NCI-H1105 (cell line): ENCODE results near the gene SPEF2.
A peak's percentile ranks its signal among the peaks of the same experiment; 100 is the strongest.

ENCODE experiments used
- DNase-seq: peaks from one replicate; lab custom pipeline; 2025; lab: John Stamatoyannopoulos, UW

The SPEF2 gene

DNA sequence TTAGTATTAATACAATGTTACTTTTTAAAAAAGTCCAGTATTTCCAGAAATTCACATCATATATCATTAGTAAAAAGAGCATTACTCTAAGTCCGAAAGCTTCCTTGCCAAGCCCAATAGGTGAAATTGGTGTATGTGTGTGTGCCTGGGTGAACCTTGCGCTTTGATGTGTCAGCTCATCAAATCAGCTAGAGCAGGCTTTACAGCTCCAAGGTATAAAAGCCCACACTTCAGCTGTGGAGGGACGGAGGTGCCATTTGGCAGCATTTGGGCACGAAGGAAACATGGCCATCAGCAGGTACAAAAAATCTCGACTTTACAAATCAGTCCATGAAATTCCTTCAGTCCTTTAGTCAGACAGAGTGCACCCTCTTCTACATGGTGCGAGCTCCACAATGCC, 162.6 kb downstream of the SPEF2 start:
- DNase-seq: no peak

DNA sequence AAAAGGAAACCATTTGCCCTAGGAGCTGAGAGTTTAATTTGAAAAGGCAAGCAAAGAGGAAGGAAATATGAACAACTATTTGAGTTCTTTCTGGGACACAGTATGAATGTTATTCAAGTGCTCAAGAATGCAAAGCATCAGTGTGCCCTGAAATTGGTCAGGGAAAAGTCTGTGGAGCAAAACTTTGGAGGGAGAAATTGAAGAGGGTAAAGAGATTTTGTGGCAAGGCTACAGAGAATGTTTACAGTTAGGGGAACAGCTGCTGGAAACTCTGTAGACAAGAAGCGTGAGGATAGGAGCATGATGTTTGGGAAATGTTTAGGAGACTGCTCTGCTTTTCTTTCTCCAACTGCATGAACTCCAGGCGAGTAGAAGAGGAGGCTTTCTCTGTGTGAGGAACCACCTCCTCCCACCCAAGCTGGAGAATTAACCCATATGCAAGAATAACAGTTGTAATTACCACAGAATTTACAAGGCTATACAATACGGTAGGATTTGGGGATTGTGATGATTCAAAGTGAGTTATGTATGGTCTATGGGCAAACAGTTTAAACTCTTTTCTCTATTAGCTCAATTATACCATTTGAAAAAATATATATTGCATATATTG, 163.6 kb downstream of the SPEF2 start:
- no peak for DNase-seq

DNA sequence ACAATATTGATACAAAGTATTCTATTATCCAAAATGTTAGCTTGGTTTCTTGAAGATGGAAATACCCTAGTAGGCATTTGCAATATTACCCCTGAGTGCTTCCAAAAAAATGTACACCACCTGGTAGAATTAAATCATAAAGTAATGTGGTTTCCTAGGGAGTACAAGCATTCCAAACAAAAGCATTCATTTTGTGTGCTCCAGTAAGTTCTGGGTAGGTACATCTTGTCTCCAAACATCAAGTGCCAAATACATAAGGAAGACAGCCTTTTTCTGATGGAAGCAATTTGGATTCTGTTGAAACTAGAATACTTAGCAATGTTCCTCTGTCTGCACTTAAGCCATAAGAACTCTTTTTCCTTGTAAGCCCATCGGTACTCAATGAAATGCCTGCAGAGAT, 165.9 kb downstream of the SPEF2 start:
- DNase-seq: no peak

GRCh38 chr5:35785601-35786085, 168.0 kb downstream of the SPEF2 start:
- DNase-seq: no peak

- DNase-seq: no peak
Observed at GRCh38 chr5:35788724-35789123, 171.1 kb downstream of the SPEF2 start.

DNA sequence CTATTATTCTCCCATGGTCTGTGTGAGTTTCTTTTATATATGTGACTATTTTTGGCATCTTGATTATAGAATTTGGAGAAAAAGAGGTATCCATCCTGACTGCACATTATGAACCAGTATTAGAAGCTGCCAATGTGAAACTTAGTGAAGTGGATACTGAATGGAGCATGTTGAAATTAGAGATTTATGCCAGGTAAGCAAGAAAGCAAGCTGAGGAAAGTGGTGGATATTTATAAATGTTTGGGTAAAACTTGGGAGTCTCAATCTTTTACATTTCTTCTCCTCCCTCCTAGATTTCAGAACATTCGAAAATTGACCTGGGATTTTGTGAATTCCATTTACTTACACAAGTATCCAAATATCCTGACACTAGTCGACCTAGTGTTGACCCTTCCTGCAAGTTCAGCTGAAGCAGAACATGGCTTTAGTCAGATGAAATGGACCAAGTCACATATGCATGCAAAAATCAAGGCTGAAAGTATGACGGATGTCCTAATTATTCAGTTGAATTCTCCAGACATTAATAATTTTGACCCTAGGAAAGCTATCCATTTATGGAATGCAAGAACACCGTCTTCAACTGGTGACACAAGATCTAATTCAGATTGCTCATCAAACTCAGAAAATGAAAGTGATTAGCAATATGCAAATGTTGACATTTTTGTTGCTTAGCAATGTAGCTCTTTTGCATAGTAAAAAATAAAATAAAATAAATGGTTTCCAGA, 172.2 kb downstream of the SPEF2 start:
- no peak for DNase-seq

- no peak for DNase-seq
Observed at GRCh38 chr5:35790457-35790822, 172.8 kb downstream of the SPEF2 start.

DNA sequence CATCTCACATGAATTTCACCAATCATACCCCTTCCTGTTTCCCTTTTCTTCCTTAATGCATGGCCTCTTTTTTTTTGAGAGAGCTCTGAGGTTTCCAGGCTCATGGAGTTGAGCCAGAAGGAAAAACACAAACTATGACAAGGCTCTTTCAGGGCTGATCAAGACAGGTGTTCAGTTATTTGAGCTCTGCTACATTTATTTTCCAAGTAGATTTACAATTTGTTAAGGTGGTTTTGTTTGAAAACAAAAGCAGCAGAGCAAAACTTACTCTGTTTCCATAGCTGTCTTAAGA, 176.6 kb downstream of the SPEF2 start:
- no peak for DNase-seq

DNA sequence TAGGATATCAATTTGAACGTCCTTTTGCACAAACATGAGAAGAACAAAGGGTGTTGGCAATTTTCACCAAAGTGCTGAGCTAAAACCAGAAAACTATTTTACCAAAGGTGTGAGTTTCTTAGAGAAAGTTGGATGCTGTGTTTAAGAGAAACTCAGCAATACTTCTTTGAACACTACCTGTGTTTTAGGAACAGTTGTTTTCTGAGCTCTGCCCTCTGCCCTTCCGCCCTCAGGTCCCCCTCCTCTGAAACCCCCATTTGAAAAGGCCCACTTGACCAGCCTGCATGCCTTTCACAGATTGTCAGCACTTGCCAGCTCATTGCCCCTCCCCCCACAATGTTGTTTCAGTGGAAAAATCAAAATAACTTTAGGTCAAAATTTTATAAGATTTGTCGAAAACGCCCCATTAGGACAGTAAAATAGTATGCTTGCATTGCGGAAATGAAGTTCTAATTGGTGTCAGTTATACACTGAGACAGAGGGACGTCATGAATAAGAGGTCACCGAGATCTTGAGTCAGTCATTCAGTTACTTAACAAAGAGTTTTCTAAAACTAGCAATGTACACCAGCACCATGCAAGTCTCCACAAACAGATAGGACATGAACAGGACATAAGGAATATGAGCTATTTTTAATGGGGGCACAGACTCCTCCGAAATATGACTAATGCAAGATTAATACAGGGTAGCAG, 177.2 kb downstream of the SPEF2 start:
- DNase-seq: no peak

DNA sequence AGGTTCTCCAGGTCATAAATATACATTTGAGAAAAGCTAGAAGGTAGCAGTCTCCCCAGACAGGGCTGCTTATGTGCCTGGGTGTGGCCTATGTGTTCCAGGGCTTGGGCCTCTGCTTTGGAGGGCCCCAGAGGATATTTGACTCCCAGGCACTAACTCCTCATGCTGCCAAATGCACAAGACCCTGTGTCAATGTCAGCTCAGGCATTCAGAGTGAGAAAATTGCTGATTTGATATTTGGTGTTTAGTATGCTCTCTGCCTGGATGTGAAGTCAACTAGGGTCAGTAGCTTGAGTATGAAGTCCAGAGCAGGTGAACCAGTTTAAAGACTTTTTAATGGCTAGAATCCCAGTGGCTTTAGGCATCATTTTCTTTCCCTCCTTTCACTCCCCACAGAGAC, 181.5 kb downstream of the SPEF2 start:
- no peak for DNase-seq

GRCh38 chr5:35799753-35800152, 182.1 kb downstream of the SPEF2 start:
- no peak for DNase-seq

GRCh38 chr5:35803191-35803651, 185.6 kb downstream of the SPEF2 start:
- peak; percentile 91 for DNase-seq

- DNase-seq: peak; percentile 85
Observed at GRCh38 chr5:35804201-35804653, 186.6 kb downstream of the SPEF2 start.

DNA sequence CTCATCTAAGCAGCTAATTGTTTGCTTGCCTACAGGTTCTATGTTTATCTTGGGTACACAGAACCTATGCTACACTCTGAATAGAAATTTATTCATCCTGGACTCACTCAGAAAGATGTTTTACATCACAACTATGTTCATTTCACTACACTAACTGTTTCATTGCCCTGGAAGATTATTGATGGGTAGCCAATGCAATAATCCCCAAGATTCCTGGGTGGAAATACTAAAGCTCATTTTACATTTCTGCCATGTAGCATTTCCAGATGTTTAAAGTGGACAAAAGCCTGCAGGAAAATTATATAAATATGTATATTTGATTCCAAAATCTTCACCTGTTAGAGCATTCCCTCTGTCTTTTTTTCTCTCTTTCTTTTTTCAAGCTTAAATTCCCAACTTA, 187.2 kb downstream of the SPEF2 start:
- no peak for DNase-seq

GRCh38 chr5:35810601-35811000, 192.9 kb downstream of the SPEF2 start:
- DNase-seq: no peak

DNA sequence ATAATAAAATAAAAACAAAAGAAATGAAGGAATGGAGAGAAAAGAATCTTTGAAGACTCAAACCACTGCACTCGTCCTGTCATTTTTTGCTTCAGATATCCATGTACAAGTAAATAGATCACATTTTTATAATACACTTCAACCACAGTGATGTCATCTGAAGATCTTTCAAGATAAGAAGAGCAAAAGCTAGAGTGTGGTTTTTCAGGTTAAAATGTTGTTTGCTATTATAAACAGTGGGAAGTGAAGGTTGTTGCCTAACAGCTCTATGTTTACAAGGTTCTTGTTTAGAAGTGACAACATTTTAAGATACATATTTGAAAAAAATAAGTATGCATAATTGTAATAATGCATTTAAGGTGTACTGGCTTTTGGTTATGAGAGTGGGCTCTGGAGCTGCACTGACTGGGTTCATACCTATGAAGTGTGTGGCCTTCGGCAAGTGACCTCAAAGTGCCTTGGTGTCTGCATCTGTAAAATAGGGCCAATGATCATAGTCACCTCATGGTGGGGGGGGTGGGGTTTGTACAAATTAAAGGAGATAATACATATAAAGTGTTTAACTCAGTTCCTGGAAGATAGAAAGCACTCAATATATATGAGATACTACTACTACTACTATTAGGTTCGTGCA, 193.6 kb downstream of the SPEF2 start:
- no peak for DNase-seq

DNA sequence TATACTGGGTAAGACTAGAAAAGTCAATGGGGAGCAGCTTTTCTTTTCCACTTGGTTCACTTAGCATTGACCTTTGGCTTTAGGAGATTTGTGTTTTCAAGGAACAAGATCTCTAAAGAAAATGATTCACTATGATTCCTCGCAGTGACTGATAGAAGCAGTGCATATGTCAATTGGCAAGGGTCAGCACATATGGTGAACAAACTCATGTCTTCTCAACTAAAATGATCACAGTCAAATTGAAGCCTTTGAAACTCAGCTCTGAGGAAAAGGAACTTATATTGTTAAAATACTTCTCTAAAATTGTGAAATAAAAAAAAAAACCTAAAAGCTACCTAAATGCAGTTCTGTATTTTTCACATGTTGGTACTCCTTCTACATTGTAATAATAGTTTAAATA, 195.9 kb downstream of the SPEF2 start:
- DNase-seq: no peak

DNA sequence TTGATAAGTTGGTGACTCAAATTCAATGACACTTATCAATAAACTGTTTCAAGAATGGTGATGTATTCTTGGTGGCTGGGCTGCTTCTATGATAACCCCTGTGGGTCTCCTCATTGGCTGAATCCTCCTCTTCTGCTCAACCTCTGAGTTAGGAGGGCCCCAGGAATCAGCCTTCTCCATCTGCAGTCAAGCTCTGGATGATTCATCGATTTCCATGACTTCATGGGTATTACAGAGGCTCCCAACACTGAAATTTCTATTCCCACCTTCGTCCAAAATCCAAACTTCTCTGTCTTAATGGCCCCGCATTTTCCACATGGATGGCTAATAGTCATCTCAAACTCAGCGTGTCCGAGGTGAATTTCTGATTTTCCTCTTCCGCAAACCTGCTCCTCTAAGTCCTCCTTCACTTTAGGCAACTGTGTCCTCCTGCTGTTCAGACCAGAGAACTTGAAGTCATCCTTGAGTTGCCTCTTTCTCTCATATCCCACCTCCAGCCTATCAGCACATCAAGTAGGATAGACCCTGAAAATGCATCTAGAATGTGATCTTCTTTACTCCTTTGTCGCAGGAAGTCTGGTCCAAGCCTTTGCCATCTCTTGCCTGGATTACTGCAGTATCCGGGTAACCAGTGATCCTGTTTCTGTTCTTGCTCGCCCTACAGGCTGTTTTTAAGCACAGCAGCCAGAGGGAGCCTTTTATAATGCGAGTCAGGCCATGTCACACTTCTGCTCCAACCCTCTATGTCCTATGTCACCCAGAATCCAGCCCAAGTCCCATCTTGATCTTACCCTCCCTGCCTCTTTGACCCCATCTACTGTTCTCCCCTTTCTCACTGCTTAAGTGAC, 197.7 kb downstream of the SPEF2 start:
- DNase-seq: no peak

DNA sequence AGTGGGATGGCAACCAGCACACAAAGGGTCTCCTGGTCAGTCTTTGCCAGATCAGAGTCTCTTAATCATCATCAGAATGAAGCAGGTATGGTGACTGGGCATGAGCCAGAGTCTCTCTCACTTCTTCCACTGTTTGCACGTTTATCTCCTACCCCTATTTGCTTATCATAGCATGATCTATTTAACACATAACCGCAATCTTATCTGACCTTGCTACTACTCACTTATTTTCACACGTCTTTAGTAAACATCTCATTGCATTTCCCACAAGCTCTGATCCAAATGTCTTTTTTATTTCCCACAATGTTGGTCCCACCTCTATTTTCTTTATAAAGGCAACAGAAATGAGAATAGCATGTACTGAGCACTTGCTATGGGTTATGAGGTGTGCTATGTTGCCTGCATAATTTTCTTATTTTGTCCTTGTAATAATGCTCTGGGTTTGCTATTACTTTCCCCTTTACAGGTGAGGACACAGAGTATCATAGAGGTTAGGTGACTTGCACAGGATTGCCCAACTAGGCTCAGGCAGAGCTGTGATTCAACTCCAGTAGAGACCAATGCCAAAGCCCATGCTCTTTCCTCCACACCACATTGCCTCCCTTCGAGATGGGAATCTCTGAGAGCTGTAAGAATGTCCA, 199.3 kb downstream of the SPEF2 start:
- DNase-seq: no peak

DNA sequence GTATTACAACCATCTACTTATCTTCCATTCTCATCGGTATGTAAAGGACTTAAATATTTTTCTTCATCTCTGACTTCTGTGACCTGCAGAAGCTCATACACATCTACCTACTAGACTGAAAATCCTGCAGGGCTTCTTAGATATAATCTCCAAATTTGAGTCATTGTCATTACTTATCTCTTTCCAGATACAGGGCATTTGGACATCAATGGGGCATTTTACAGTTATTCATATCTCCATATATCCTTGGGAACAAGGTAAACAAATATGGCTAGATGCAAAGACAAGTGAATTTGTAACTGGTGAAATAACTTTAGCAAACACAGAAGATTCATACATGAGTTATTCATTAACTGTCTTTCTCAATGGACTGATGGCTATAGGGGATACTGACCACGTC, 201.4 kb downstream of the SPEF2 start:
- no peak for DNase-seq

GRCh38 chr5:35819668-35820067, 202.0 kb downstream of the SPEF2 start:
- no peak for DNase-seq
